ENCODE data around the gene MORN1. TPM values are rescaled to one million over a fixed set of nuclear protein-coding genes. Genes with fewer than 3 reads are reported as not detected.

Gene MORN1
- total RNA-seq, 4 donors from 2014 or later: 2.8 to 9.6 (median 4.3) TPM

DNA sequence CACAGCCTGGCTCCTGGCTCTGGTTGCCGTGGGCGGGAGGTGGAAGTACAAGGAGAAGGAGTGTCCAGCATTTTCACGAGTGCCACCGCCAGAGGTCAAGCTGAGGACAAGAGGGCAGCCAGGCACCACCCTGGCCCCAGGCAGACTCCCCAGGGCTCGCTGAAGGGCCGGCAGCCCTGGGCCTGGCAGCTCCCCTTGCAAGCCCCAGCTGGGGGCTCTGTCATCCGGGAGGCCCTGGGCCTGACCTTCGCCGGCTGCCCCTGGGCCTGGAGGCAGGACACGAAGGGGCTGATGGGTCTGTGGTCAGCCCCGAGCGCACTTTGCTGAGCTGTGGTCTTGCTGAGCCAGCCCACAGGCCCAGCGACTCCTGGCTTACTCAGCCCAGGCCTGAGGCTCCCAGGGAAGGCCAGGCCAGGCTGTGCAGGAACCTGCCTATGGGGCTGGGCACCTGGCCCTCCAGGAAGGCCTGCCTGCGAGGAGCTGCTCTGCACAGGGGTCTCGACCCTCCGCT is 74.8 kb downstream of the MORN1 start:
- TF ChIP-seq, protein P1, sequence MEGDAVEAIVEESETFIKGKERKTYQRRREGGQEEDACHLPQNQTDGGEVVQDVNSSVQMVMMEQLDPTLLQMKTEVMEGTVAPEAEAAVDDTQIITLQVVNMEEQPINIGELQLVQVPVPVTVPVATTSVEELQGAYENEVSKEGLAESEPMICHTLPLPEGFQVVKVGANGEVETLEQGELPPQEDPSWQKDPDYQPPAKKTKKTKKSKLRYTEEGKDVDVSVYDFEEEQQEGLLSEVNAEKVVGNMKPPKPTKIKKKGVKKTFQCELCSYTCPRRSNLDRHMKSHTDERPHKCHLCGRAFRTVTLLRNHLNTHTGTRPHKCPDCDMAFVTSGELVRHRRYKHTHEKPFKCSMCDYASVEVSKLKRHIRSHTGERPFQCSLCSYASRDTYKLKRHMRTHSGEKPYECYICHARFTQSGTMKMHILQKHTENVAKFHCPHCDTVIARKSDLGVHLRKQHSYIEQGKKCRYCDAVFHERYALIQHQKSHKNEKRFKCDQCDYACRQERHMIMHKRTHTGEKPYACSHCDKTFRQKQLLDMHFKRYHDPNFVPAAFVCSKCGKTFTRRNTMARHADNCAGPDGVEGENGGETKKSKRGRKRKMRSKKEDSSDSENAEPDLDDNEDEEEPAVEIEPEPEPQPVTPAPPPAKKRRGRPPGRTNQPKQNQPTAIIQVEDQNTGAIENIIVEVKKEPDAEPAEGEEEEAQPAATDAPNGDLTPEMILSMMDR (IDR thresholded peaks at IDR 0.05; ENCODE audit: low read depth): no peak

DNA sequence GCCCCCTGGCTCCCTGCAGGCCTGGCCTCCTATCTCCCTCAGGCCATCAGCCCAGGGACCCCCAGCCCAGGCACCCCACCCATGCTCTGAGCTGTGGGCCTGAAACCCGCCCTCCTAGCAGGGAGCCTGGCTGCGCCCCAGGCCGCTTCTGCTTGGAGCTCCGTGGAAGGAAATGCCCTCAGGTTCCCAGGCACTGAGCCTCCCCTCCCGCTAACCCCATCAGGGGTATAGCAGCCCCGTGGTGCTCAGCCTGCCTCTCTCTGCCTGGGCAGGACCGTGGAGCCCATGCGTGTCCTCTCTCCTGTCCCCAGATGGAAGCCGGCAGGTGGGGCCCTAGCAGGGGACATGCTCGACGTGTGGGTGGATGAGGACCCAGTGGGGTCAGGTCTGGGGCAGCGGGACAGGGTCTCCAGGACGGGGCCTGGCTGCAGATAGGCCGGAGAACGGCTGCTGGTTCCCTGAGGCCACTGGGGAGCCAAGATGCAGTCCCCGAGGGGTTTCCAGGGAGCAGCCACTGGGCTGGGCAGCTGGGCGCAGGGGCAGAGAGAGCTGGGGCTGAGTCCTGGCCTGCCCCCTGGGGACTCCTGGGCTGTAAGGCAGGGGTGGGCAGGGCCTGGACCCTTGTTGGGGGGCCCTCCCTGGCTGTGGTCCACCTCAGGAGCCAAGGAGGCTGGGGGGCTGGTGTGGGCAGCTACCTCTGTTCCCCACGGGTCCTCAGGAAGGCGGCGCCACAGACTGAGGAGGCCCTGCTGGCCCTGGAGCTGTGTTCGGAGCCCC is 75.5 kb downstream of the MORN1 start:
- TF ChIP-seq, protein P1 (IDR thresholded peaks at IDR 0.05; ENCODE audit: low read depth): no peak

DNA sequence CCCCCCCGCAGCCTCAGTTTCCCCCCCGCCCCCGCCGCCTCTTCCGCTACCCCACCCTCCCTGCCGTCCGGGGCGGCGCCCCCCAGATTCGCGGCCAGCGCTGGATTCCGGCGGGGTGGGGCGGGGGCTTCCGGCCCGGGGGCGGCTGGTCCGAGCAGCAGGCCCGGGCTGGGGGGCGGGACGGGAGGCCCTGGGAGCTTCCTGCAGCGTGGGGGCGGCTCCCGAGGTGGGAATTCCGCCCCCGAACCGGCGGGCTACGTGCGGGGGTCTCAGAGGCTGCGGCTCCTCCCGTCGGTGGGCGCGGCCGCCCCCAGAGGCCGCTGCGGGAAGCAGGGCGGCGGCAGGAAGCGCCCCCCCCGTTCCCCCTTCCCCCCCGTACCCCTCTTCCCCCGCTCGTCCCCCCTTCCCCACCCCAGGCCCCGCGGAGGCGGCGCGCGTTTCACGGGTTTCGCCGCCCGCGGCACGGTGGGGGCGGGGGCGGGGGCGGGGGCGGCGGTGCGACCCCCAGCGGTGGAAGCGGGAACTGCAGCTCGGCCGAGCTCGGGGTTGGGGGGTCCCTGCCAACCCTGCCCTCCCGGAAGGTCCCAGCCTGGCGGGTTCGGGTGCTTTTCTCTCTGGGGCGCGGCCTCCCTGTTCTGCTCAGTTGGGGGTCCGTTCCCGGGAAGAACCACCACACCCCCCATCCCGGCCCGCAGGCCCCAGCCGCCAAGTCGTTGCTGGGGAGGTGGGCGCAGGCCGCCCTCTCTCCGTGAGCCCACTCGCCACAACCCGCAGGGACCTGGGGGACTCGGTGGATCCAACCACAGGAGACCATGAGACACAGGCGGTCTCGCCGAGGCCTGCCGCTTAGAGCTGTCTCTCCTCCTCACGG is 76.3 kb downstream of the MORN1 start:
- TF ChIP-seq, protein P1 (IDR thresholded peaks at IDR 0.05; ENCODE audit: low read depth): no peak

DNA sequence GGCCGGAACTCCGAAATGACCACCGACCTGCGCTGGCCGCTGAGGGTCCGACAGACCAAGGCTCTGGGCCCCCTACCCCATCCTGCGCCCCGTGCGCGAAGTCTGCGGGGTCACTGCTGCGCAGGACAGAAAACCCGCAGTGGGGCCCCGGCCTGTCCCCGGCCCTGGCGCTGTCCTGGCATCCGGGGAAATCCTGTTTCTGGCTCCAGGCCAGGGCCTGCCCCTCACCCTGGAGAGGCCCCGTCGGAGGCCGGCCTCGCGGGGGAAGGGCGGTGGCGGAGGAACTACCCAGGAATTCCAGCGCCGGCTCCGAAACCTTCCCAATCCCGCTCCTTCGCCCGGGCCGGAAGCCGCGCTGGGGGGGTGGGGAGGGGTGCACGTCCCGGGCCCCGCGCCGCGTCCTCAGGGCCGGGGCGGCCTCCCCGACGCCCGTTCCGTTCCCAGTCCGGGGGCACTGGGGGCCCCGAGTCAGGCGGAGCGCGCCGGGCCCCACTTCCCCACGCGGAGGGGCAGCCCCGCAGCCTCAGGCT is 77.0 kb downstream of the MORN1 start:
- TF ChIP-seq, protein P1 (IDR thresholded peaks at IDR 0.05; ENCODE audit: low read depth): no peak

DNA sequence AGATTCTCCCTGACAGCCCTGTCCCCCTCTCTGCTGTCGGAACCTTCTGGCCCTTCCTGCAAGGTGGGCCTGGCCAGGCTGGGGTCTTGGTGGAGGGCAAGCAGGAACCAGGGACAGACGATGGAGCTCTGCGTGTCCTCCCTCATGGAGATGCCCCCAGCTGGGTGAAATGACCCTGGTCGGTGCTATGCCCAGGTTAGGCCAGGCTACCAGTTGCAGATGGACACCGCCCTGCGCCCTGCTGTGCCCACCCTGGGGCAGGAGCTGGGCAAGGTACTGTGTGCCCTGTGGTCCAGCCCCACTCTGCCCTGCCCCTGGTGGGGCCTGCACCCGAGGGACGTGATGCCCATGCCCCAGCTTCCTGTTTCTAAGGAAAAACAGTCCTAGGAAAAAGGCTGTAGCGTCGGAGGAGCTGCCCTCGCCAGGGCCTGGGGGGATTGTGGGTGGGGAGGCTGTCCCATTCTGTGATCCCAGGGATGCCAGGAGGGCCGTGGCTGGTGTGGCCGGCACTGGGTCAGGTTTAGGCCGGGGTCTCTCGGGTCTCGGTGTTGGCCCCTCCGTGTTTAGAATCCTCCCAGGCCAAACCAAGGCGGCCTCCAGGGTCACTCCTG is 77.6 kb downstream of the MORN1 start:
- TF ChIP-seq, protein P1 (IDR thresholded peaks at IDR 0.05; ENCODE audit: low read depth): no peak

DNA sequence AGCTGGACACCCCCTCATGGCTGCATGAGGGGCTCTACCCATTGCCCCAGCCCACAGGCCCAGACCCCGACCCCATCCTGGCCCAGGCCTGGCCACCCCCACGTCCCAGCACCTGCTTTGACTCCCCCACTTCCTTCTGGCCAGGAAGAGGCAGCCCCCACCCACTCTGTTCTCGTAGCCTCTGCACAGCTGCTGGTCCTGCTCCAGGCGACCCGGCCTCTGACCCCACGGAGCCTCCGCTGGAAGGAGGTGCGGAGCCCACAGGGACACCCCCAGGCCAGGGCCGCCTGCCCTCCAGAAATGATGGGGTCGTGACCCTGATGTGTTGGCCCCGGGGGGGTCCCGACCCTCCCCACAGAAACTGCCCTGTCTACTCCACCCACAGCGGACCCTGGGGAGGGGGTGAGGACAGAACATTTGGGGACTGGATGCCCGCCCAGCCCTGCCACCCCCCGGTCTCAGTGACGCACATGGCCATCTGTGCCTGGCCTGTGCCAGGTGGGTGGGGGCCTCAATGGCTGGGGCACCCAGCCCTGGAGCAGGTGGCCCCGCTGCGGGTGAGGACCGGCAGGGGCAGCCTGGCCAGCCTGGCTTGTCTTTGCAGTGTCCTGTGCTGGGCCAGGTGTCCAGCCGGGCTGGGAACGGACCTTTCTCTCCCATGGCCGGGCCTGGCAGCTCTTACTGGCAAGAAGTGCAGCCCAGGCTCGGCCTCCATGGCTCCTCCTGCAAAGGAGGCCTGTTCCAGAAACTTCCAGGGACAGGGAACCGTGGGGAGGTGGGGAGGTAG is 78.6 kb downstream of the MORN1 start:
- TF ChIP-seq, protein P1 (IDR thresholded peaks at IDR 0.05; ENCODE audit: low read depth): no peak

Data from subcutaneous adipose tissue (tissue), 4 donors.